ENCODE results near the gene PHF2. TPM values are rescaled to one million over a fixed set of nuclear protein-coding genes. Genes with fewer than 3 reads are reported as not detected.

PHF2 gene
- total RNA-seq, 2 donors from 2014 or later: 15.0 to 19.8 TPM

GRCh38 chr9:93656426-93657239 is 80.2 kb downstream of the PHF2 start:
- Histone ChIP-seq H3K4me3 (no peak overlapping the region), H3K27me3 (no peaks in the 10 kb centered on the region), H3K27ac (no peak overlapping the region), H3K9me3 (no peaks in the 10 kb centered on the region), H3K4me1 (no peaks in the 10 kb centered on the region), H3K36me3 (replicated peaks in 1 of 2; ENCODE audit: insufficient read depth in 1 of 2, low read depth in 2 of 2) (peaks cover 0 to 16% of the 10 kb centered on the region in 2 donors)
- TF ChIP-seq CTCF (IDR thresholded peaks at IDR 0.05): no peak
- no peak for TF ChIP-seq POLR2A (IDR thresholded peaks at IDR 0.05)
- intact Hi-C loops (cut with DNase I): no loop called here
- WGBS, 2 donors: 93 to 94% methylated on average over 11 to 16 of the region's 16 CpGs
- DNase-seq: peak in 2 of 4 donors; percentile 6 to 8
- ATAC-seq: no peak

GRCh38 chr9:93657331-93658111 is 81.1 kb downstream of the PHF2 start:
- Histone ChIP-seq H3K27ac (no peak overlapping the region), H3K27me3 (no peaks in the 10 kb centered on the region), H3K4me3 (no peak overlapping the region), H3K9me3 (no peaks in the 10 kb centered on the region), H3K36me3 (replicated peaks in 1 of 2; ENCODE audit: insufficient read depth in 1 of 2, low read depth in 2 of 2) (peaks cover 0 to 16% of the 10 kb centered on the region in 2 donors), H3K4me1 (no peaks in the 10 kb centered on the region)
- intact Hi-C loops (cut with DNase I): no loop called here
- WGBS, 2 donors: 92 to 95% methylated on average over 7 to 8 of the region's 8 CpGs
- no peak for ATAC-seq
- TF ChIP-seq POLR2A (IDR thresholded peaks at IDR 0.05) (no peak), CTCF (IDR thresholded peaks at IDR 0.05) (no peak)
- DNase-seq: peak in 2 of 4 donors; percentile 8 to 9

GRCh38 chr9:93658184-93658925 is 82.0 kb downstream of the PHF2 start:
- H3K27me3 ChIP-seq: no peaks in the 10 kb centered on the region
- DNase-seq (peak in 2 of 4 donors; percentile 8 to 10), ATAC-seq (no peak)
- intact Hi-C loops (cut with DNase I): no loop called here
- no peaks in the 10 kb centered on the region for H3K4me1 ChIP-seq
- peaks cover 0 to 13% of the 10 kb centered on the region in 2 donors for H3K36me3 ChIP-seq (replicated peaks in 1 of 2; ENCODE audit: insufficient read depth in 1 of 2, low read depth in 2 of 2)
- H3K9me3 ChIP-seq: no peaks in the 10 kb centered on the region
- TF ChIP-seq CTCF (IDR thresholded peaks at IDR 0.05): no peak
- no peak for TF ChIP-seq POLR2A (IDR thresholded peaks at IDR 0.05)
- 92 to 95% methylated on average over 6 to 12 of the region's 12 CpGs for WGBS, 2 donors
- H3K4me3 ChIP-seq: no peak overlapping the region
- H3K27ac ChIP-seq: no peak overlapping the region

GRCh38 chr9:93659044-93659836 is 82.9 kb downstream of the PHF2 start:
- H3K27ac ChIP-seq: no peak overlapping the region
- DNase-seq (peak in 2 of 4 donors; percentile 5 to 8), ATAC-seq (no peak)
- TF ChIP-seq POLR2A (IDR thresholded peaks at IDR 0.05): no peak
- no peak for TF ChIP-seq CTCF (IDR thresholded peaks at IDR 0.05)
- no peaks in the 10 kb centered on the region for H3K4me1 ChIP-seq
- no peaks in the 10 kb centered on the region for H3K27me3 ChIP-seq
- no peaks in the 10 kb centered on the region for H3K9me3 ChIP-seq
- no peak overlapping the region for H3K4me3 ChIP-seq
- intact Hi-C loops (cut with DNase I): no loop called here
- 96 to 97% methylated on average over 7 to 12 of the region's 12 CpGs for WGBS, 2 donors
- H3K36me3 ChIP-seq (replicated peaks in 1 of 2; ENCODE audit: insufficient read depth in 1 of 2, low read depth in 2 of 2): peaks cover 0 to 13% of the 10 kb centered on the region in 2 donors

All from body of pancreas (tissue), 4 donors.